Measurements from ENCODE around the gene PKP4. TPM values are rescaled to one million over a fixed set of nuclear protein-coding genes. Genes with fewer than 3 reads are reported as not detected.

PKP4 gene
- total and polyA plus RNA-seq, 2 donors (not counting 1 experiment from before 2014, with no cell fraction given) = 2.0 to 13.3 TPM

- ATAC-seq (ENCODE audit: low read depth) = no peak
These were observed 159.8 kb downstream of the PKP4 start for GRCh38 chr2:158616480-158617000.

GRCh38 chr2:158618891-158619490 is 162.2 kb downstream of the PKP4 start:
- 72% methylated on average over 3 of the region's 4 CpGs for WGBS (ENCODE audit: insufficient coverage)
- H3K4me2 ChIP-seq (replicated peaks; ENCODE audit: low read depth, low read length, poor library complexity, severe bottlenecking) = no peak overlapping the region
- Mint-ChIP-seq H3K27ac (no peak overlapping the region), H3K9me3 (ENCODE audit: insufficient read depth) (no peaks in the 10 kb centered on the region), H3K4me3 (no peak overlapping the region), H3K4me1 (no peaks in the 10 kb centered on the region), H3K27me3 (no peaks in the 10 kb centered on the region)
- ChIA-PET POLR2A (no interaction called here), CTCF (no interaction called here)
- H2AFZ ChIP-seq (ENCODE audit: insufficient read depth, low read depth, low read length, poor library complexity, severe bottlenecking) = no peak overlapping the region
- H4K20me1 ChIP-seq (ENCODE audit: control insufficient read depth, insufficient read depth, low read length, poor library complexity, severe bottlenecking) = no peaks in the 10 kb centered on the region
- intact Hi-C loops (cut with micrococcal nuclease) = no loop called here
- DNase-seq (no peak), ATAC-seq (ENCODE audit: low read depth) (no peak)
- H3K36me3 ChIP-seq (replicated peaks in 1 of 2; ENCODE audit: control extremely low read depth in 1 of 2, control insufficient read depth in 1 of 2, extremely low read depth in 1 of 2, insufficient read depth in 2 of 2, low read length in 1 of 2) = no peaks in the 10 kb centered on the region
- no peaks in the 10 kb centered on the region for H3K9me3 ChIP-seq (ENCODE audit: control extremely low read depth in 1 of 3, control insufficient read depth in 2 of 3, insufficient read depth in 1 of 3, low read length in 2 of 3)
- H3K4me3 ChIP-seq (ENCODE audit: control extremely low read depth in 1 of 5, extremely low read depth in 1 of 5, insufficient read depth in 1 of 5, low read depth in 2 of 5, low read length in 4 of 5) = no peak overlapping the region
- H3K4me1 ChIP-seq (ENCODE audit: control insufficient read depth in 2 of 2, insufficient read depth in 2 of 2, low read length in 2 of 2) = no peaks in the 10 kb centered on the region
- H3K27me3 ChIP-seq (replicated peaks in 1 of 4; ENCODE audit: control extremely low read depth in 1 of 4, control insufficient read depth in 3 of 4, insufficient read depth in 4 of 4, low read length in 3 of 4) = no peaks in the 10 kb centered on the region
- H3K27ac ChIP-seq (ENCODE audit: low read length in 2 of 2) = no peak overlapping the region
- no peak overlapping the region for H3K9ac ChIP-seq (ENCODE audit: low read length)
- TF ChIP-seq, protein P1, sequence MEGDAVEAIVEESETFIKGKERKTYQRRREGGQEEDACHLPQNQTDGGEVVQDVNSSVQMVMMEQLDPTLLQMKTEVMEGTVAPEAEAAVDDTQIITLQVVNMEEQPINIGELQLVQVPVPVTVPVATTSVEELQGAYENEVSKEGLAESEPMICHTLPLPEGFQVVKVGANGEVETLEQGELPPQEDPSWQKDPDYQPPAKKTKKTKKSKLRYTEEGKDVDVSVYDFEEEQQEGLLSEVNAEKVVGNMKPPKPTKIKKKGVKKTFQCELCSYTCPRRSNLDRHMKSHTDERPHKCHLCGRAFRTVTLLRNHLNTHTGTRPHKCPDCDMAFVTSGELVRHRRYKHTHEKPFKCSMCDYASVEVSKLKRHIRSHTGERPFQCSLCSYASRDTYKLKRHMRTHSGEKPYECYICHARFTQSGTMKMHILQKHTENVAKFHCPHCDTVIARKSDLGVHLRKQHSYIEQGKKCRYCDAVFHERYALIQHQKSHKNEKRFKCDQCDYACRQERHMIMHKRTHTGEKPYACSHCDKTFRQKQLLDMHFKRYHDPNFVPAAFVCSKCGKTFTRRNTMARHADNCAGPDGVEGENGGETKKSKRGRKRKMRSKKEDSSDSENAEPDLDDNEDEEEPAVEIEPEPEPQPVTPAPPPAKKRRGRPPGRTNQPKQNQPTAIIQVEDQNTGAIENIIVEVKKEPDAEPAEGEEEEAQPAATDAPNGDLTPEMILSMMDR (IDR thresholded peaks at IDR 0.05) = no peak
- TF ChIP-seq EZH2 (IDR thresholded peaks at IDR 0.05; ENCODE audit: borderline replicate concordance, insufficient read depth, low read depth, low read length, poor library complexity, severe bottlenecking) = no peak
- no peaks in the 10 kb centered on the region for H3K79me2 ChIP-seq (ENCODE audit: control insufficient read depth, insufficient read depth, low read length)

More at GRCh38 chr2:158616480-158617000, 159.8 kb downstream of the PKP4 start:
- no peaks in the 10 kb centered on the region for H3K27me3 ChIP-seq (replicated peaks in 1 of 4; ENCODE audit: control extremely low read depth in 1 of 4, control insufficient read depth in 3 of 4, insufficient read depth in 4 of 4, low read length in 3 of 4)
- no peak overlapping the region for H3K4me3 ChIP-seq (ENCODE audit: control extremely low read depth in 1 of 5, extremely low read depth in 1 of 5, insufficient read depth in 1 of 5, low read depth in 2 of 5, low read length in 4 of 5)
- Mint-ChIP-seq H3K27me3 (no peaks in the 10 kb centered on the region), H3K9me3 (ENCODE audit: insufficient read depth) (no peaks in the 10 kb centered on the region), H3K4me3 (no peak overlapping the region), H3K4me1 (no peaks in the 10 kb centered on the region), H3K27ac (no peak overlapping the region)
- ChIA-PET POLR2A (no interaction called here), CTCF (no interaction called here)
- H3K79me2 ChIP-seq (ENCODE audit: control insufficient read depth, insufficient read depth, low read length) = no peaks in the 10 kb centered on the region
- 69% methylated on average over 2 of the region's 3 CpGs for WGBS (ENCODE audit: insufficient coverage)
- TF ChIP-seq EZH2 (IDR thresholded peaks at IDR 0.05; ENCODE audit: borderline replicate concordance, insufficient read depth, low read depth, low read length, poor library complexity, severe bottlenecking) = no peak
- TF ChIP-seq, protein P1 (IDR thresholded peaks at IDR 0.05) = no peak
- no peaks in the 10 kb centered on the region for H3K36me3 ChIP-seq (replicated peaks in 1 of 2; ENCODE audit: control extremely low read depth in 1 of 2, control insufficient read depth in 1 of 2, extremely low read depth in 1 of 2, insufficient read depth in 2 of 2, low read length in 1 of 2)
- no peaks in the 10 kb centered on the region for H4K20me1 ChIP-seq (ENCODE audit: control insufficient read depth, insufficient read depth, low read length, poor library complexity, severe bottlenecking)
- intact Hi-C loops (cut with micrococcal nuclease) = no loop called here
- no peaks in the 10 kb centered on the region for H3K9me3 ChIP-seq (ENCODE audit: control extremely low read depth in 1 of 3, control insufficient read depth in 2 of 3, insufficient read depth in 1 of 3, low read length in 2 of 3)
- H3K27ac ChIP-seq (ENCODE audit: low read length in 2 of 2) = no peak overlapping the region
- H2AFZ ChIP-seq (ENCODE audit: insufficient read depth, low read depth, low read length, poor library complexity, severe bottlenecking) = no peak overlapping the region
- no peak overlapping the region for H3K9ac ChIP-seq (ENCODE audit: low read length)
- no peak overlapping the region for H3K4me2 ChIP-seq (replicated peaks; ENCODE audit: low read depth, low read length, poor library complexity, severe bottlenecking)
- DNase-seq = no peak
- H3K4me1 ChIP-seq (ENCODE audit: control insufficient read depth in 2 of 2, insufficient read depth in 2 of 2, low read length in 2 of 2) = no peaks in the 10 kb centered on the region
